ENCODE data around the gene MEPCE.
"Not testable (repeated sequence)": the region's sequence is repeated elsewhere in the genome, so short reads cannot be mapped to it uniquely, and the experiment has no call there.

The MEPCE gene, protein sequence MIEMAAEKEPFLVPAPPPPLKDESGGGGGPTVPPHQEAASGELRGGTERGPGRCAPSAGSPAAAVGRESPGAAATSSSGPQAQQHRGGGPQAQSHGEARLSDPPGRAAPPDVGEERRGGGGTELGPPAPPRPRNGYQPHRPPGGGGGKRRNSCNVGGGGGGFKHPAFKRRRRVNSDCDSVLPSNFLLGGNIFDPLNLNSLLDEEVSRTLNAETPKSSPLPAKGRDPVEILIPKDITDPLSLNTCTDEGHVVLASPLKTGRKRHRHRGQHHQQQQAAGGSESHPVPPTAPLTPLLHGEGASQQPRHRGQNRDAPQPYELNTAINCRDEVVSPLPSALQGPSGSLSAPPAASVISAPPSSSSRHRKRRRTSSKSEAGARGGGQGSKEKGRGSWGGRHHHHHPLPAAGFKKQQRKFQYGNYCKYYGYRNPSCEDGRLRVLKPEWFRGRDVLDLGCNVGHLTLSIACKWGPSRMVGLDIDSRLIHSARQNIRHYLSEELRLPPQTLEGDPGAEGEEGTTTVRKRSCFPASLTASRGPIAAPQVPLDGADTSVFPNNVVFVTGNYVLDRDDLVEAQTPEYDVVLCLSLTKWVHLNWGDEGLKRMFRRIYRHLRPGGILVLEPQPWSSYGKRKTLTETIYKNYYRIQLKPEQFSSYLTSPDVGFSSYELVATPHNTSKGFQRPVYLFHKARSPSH

DNA sequence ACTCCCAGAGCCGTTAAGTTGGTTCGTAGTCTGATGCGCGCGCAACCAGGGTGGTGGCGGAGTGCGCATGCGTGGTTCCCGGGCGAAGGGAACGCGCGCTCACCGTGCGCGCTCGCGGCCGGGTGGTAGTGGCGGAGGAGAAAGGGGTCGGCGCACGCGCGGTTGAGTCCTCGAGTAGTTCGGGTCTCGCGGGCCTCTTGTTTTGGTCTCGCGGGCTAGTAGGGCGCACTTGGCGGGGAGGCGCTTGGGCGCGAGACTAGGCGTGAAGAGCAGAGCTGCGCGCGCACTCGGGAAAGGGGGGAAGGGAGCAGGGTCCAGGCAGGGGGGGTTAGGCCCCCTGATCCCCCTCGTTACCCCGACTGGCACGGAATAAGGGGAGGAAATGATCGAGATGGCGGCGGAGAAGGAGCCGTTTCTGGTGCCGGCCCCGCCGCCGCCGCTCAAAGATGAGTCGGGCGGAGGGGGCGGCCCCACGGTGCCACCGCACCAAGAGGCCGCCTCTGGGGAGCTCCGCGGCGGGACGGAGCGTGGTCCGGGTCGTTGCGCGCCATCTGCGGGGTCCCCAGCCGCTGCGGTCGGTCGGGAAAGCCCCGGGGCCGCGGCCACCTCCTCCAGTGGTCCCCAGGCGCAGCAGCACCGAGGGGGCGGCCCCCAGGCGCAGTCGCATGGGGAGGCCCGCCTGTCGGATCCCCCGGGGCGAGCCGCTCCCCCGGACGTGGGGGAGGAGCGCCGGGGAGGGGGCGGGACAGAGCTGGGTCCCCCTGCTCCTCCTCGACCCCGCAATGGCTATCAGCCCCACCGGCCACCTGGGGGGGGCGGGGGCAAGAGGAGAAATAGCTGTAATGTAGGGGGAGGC, at the start of gene MEPCE:
Gene MEPCE, plus strand, starts transcription at position 195 of the 856 bp plus-strand sequence. Its CDS starts 188 bp downstream, at position 383.
- DNase-seq, result peak; percentile 87 to 91

DNA sequence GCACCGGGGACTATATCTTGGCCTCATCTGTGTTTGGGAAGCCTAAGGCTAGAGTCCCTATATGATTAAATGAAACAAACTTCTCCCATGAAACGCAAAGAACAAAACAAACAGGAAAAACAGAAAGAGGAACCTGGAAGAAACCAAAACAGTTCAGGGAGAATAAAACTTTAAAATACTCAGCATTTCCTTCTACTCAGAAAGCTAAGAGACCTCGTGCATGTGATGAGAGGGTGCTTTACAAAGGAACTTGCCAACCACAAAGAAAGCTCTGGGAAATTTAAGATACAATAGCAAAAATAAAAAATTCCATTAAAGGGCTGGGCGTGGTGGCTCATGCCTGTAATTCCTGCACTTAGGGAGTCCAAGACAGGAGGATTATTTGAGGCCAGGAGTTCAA, 49.4 kb upstream of the MEPCE start:
- DNase-seq, result no peak

DNA sequence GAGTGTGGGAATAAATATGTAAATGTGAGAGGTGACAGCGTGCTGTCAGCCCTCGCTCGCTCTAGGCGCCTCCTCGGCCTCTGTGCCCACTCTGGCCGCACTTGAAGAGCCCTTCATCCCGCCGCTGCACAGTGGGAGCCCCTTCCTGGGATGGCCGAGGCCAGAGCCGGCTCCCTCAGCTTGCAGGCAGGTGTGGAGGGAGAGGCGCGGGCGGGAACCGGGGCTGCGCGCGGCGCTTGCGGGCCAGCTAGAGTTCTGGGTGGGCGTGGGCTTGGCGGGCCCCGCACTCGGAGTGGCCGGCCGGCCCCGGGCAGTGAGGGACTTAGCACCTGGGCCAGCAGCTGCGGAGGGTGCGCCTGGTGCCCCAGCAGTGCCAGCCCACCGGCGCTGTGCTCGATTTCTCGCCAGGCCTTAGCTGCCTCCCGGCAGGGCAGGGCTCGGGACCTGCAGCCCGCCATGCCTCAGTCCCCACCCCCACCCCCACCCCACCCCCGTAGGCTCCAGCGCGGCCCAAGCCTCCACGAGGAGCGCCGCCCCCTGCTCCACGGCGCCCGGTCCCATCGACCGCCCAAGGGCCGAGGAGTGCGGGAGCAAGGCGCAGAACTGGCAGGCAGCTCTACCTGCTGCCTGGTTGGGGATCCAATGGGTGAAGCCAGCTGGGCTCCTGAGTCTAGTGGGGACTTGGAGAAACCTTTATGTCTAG, 47.9 kb upstream of the MEPCE start:
- not testable (repeated sequence) for DNase-seq

DNA sequence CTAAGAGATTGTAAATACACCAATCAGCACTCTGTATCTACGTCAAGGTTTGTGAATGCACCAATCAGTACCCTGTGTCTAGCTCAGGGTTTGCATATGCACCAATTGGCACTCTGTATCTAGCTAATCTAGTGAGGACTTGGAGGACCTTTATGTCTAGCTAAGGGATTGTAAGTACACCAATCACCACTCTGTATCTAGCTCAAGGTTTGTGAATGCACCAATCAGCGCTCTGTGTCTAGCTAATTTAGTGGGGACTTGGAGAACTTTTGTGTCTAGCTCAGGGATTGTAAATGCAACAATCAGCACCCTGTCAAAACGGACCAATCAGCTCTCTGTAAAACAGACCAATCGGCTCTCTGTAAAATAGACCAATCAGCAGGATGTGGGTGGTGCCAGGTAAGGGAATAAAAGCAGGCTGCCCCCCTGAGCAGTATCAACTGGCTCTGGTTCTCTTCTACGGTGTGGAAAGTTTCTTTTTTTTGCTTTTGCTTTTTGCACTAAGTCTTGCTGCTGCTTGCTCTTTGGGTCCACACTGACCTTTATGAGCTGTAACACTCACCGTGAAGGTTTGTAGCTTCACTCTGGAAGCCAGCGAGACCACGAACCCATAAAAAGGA, 47.3 kb upstream of the MEPCE start:
- not testable (repeated sequence) for DNase-seq

DNA sequence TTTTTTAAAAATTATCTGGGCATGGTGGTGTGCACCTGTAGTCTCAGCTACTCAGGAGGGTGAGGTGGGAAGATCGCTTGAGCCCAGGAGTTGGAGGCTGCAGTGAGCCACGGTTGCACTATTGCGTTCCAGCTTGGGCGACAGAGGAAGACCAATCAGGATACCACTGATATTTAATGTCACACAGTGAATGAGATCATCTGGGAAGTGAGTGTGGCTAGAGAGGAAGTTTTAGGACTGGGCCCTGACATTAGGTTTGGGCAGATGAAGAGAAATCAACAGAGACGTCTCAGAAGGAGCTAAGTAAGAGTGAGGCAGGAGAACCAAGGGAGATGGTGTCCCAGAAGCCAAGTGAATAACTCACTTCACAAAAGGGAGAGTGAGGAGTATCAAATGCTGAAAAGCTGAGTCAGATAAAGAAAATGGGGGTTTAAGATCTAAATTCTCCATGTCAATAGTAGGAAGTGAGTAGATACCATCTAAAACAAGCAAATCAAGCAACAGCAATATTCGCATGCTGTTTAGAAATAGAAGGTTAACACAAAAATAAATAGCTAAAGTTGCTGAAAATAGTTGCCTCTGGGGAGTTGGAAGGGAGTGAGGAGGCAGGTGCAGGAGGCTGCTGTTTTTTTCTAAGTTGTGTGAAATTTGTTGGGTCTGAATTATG, 44.9 kb upstream of the MEPCE start:
- no peak for DNase-seq

DNA sequence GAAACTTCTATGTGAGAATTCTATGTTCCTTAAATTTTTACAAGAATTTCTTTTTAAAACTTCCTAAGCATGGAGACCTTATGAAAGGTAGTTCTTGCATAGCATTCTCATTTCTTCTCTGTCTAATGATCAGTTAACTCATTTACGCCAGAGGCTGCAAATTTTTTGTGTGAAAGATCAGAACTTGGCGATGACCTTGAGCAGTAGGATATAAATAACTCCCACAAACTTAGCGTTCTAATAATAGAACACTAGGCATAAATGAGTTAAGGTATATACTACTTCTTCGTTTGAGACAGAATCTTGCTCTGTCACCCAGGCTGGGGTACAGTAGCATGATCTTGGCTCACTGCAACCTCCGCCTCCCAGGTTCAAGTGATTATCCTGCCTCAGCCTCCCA, 42.7 kb upstream of the MEPCE start:
- no peak for DNase-seq

DNA sequence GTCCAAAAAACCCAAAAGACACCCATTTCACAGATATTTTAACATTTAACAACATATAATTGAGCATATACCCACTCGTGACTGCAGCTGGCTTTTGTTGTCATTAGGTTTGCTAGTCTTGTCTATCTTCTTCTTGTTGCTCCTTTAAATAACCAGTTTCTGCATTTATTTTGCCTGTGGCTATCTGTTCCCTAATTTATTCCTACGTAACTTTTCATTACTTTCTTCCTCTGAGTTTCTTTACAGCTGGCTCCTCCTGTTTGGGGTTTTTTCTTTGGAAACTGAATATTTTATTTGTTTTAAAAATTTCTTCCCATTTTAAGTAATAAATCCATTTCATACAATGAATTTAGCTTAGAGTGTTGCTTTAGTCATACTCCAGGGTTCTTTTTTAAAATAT, 41.9 kb upstream of the MEPCE start:
- no peak for DNase-seq

DNA sequence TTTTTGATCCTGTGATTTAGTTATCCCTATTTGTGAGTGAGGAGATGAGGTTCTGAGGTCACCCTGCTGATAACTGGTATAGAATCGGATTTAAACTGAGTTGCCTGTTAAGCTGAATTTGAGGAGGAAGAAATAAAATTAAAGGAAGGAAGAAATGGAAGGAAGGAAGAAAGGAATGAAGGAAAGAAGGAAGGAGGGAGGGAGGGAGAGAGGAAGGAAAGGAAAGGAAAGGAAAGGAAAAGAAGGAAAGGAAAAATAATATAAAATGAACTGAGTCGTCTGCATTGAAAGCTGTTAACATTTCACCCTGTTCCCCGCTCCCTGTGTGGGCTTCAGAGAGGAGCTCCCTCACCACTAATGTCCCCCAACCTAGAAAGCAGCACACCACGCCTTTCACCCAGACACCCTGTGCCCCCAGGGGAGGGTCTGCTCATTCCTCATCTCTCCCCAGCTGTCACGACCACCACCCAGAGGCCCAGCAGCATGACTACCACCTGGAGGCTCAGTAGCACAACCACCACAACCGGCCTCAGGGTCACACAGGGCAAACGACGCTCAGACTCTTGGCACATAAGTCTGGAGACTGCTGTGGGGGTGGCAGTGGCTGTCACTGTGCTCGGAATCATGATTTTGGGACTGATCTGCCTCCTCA, 40.1 kb upstream of the MEPCE start:
- DNase-seq, result no peak

DNA sequence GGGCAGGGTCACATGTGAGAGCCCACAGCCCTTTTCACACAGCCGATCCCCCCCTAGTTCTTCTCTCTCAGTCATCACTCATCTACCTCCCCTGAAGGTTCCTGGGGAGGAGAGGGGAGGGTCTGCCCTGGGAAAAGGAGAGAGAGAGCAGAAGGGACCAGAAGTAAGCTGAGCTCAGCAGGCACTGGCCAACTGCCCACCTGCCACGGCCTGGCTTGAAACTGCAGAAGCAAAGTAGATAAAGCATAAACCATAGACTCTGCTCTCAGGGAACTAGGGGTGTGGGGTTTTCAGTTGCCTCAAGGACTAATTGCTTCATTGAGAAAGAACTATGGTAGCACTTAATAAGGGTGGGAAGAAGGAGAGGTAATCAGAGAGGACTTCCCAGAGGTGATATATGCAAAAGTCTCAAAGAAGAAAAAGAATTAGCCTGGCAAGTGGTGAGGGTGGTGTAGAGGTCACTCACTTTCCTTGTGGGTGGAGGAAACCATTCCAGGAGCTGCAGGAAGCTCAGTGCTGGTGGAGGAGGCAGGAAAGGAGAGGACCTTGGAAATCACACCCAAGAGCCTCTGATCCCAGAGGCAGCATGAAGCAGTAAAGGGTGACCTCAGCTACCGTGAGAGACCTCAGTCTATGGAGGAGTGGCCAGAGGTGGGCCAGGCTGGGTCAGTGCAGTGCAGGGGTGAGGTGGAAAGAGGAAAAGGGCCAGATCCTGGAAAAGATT, 39.2 kb upstream of the MEPCE start:
- no peak for DNase-seq

DNA sequence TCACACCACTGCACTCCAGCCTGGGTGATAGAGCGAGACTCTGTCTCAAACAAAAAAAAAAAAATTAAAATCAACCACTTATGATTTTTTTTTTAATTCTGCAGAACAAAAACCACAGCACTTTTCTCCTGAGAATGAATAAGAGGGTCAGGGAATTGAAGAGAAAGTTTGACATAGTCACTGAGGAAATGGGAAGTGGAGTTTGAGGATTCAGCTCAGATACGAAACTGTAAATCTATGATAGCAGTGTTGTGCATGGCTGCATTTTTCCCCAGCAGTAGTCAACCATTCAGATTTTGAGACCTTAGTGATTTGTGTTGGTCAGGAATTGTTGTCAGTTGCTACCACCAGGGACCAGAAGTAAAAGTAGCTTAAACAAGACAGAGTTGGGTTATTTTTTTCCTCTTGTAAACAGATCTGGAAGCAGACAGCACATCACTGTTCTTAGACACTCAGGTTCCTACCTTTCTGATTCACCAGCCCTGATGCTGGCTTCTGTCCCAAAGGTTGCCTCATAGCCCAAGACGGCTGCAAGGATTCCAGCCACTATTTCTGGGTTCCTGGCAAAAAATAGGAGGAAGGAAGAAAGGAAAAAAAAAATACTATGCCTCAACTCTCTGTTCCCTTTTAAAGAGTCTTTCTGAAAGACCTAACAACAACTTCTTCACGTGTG, 36.3 kb upstream of the MEPCE start:
- no peak for DNase-seq

DNA sequence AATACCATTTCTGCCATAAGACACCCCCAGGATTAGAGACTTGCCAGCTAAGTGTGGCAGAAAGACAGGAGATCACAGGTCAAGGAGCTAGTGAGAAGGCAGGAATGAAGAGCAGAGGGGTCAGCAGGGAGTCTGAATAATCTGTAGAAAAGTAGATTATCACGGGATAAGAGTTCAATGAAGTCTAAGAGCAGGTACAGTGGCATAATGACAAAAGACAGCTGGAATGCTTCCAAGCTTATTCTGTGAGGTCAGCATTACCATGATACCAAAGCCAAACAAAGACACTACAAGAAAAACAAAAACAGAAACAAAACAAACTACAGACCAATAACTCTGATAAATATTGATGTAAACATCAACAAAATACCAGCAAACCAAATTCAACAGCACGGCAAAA, 35.6 kb upstream of the MEPCE start:
- no peak for DNase-seq

DNA sequence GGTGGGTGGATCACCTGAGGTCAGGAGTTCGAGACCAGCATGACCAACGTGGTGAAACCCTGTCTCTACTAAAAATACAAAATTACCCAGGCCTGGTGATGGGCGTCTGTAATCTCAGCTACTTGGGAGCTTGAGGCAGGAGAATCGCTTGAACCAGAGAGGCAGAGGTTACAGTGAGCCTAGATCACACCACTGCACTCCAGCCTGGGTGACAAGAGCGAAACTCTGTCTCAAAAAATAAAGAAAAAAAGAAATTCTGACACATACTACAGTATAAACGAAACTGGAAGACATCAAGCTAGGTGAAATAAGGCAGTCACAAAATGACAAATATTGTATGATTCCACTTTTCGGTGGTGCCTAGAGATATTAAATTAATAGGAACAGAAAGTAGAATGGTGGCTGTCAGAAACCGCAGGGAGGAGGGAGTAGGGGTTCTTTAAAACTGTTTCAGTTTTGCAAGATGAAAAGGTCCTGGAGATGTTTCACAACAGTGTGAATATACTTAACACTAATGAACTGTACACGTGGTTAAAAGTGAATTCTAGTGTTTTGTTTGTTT, 33.1 kb upstream of the MEPCE start:
- no peak for DNase-seq

DNA sequence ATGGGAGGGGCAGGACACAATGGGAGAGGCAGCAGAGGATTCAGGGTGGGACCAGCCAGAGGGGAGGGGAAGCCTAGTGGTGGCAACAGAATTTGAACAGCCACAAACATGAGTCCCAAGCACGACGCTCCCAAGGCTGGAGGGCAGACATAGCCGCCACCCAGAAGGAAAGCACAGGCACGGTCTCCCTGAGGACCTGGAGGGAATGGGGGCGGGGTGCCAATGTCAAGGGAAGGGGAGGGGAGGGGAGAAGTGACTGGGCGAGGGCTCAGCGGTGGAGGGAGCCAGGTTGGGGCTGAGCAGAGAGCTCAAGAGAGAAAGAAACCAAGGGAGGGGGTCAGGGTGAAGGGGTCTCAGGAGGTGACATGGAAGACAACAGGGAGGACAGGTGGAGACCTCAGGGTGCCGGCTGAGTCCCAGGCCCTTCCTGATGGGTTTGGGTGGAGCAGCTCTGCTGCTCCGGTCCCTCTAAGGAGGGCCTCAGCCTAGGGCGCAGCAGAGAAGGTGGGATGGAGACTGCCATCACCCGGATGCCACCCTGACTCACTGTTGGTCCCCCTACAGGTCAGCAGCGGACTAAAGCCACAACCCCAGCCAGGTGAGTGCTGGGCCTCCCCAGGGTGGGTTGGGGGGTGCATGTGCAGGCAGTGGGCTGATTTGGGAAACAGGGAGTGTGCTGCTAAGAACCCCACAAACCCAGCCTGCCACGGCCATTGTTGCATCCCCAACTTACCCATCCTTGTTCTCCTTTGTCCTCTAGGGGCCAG, 32.1 kb upstream of the MEPCE start:
- no peak for DNase-seq

DNA sequence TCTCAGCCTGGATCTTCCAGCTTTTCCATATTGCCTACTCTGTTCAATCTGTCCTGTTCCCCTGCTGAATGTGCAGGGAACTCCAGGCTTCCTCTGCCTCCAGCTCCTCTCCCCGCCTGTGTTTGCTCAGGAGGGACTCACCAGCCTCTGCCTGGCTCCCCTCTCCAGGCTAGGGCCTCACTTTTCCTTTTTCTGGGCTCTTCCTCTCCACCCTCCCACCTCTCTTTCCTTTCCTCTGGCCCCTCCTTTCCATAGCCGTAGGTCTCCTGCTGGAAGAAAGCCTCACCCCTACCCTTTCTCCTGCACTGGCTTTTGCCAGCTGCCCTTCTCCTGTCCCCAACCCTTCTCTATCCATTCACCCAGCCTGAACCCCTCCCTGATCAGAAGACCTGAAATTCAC, 31.4 kb upstream of the MEPCE start:
- DNase-seq, result no peak

DNA sequence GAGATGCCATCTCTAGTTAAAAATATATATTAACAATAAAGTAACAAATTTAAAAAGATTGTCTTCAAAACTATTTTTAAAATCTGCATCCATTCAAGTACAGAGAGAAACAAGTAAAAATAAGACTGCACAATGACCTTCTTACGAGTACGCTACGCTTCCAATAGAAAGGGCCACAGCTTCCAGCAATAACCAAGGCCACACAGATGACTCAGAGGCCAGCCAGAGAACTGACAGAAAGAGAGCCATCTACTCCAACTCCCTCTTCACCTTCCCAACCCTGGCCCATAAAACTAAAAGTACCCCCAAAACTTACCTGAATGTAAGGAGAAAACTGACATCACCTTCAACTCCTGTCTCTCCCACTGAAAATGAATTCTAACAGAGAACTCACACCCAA, 29.6 kb upstream of the MEPCE start:
- DNase-seq, result no peak

DNA sequence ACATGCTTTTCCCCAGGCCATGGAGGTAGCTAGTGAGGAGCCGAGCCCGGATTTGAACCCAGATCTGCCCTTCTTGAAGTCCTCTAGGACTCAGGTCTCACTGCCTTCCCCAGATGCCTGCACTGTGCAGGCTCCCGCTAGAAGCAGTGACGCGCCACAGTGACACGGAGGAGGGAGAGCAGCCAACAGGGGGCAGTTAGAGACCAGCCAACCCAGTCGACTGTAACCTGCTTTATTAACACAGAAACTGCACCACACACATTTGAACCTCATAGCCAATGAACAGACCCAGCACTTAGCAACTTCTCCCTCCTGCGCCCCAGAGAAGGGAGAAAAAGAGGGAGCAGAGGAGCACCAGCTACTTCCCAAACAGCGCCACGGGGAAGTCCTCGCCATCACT, 29.0 kb upstream of the MEPCE start:
- no peak for DNase-seq

DNA sequence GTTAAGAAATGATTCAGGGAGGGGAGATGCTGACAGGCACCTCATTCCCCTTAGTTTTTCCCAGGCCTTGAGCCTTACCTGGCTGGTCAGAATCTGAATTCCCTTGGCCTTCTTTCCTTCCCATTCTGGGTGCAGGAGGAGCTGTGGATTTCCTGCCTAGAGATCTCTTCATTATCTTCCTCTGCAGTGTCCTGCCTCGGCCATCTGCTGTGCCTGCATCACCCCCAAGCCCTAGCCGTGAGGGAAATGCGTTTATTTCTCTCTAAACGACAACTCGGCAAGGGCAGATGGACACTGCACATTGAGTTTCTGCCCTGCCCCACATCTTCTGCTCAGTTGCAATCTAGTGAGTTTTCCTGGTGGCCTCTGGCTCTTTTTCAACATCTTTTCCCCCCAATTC, 27.8 kb upstream of the MEPCE start:
- DNase-seq, result no peak

DNA sequence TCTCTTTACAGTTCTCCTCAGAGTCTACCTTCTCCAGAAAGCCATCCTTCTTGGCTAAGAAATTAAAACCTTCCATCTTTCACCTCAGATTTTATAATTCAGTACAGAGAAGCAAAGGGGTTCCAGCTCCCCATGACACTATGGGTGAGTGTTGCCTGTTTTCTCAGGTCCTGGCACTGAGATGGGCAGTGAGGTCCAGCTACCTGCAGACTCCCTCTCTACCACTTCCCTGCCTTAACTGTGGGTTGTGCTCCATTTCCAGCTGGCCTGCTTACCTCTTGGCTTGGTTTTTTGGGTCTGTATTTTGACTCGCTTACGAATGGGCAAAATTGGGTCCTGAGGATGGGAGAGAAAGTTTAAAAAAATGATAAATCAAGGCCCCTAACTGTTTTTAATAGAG, 27.4 kb upstream of the MEPCE start:
- no peak for DNase-seq

DNA sequence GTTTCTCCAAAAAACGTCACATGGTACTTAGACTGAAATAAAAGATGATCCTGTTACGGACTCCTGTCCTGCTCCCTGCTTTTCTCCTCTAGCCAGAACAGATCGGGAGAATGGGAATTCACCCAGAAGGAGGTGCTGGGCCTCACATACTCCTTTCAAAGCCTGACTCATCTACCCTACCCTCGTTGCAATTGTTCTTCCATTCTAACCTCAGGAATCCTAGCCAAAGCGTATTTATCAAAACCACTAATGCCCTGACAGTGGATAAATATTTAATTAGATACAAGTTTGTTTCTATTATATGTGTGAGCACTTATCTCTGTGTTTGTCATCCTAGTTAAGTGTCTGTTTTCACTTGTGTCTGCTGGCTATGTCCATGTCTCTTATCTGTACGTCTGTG, 22.9 kb upstream of the MEPCE start:
- no peak for DNase-seq
